ENCODE results near the gene ATP5MC2.

GRCh38 chr12:53688134-53688533, 12.3 kb upstream of the ATP5MC2 start:
- TF ChIP-seq EZH2 (optimal IDR thresholded peaks at IDR 0.05; ENCODE audit: low read depth, low read length), result no peak
- no peak for TF ChIP-seq EZH2phosphoT487 (IDR thresholded peaks at IDR 0.05; ENCODE audit: low read length)

Data from MM.1S (cell line).